Prostate gland (tissue), 2 donors: ENCODE results near the gene ZNF700. TPM values are rescaled to one million over a fixed set of nuclear protein-coding genes. Genes with fewer than 3 reads are reported as not detected.
"Not testable (repeated sequence)": the region's sequence is repeated elsewhere in the genome, so short reads cannot be mapped to it uniquely, and the experiment has no call there.

Experiments
- DNase-seq: peaks from one replicate; pipeline ENCODE4 v3.0.0-alpha.2; 2019; ENCODE audit warnings: low spot score
- H3K27ac ChIP-seq, 2 donors: fragments of 200-600 bp; sonication (generic); 2 replicates each; pipeline ENCODE4 v1.5.1; 2017 to 2019
- H3K27me3 ChIP-seq: fragments of 200-600 bp; sonication (generic); replicated peaks from 2 replicates; pipeline ENCODE4 v1.5.1; 2019; ENCODE audit not compliant: insufficient read depth
- H3K36me3 ChIP-seq, 2 donors: fragments of 200-600 bp; sonication (generic); 1 replicate in 1 of 2; 2 replicates in 1 of 2; pipeline versions ENCODE4 v1.5.1 to v1.8.1; 2017 to 2019
- H3K4me1 ChIP-seq: fragments of 200-600 bp; sonication (generic); replicated peaks from 2 replicates; pipeline ENCODE4 v1.5.1; 2019
- H3K4me3 ChIP-seq, 2 donors: fragments of 200-600 bp; sonication (generic); 2 replicates each; pipeline ENCODE4 v1.5.1; 2017 to 2019
- H3K9me3 ChIP-seq: fragments of 200-600 bp; sonication (generic); 2 replicates; pipeline ENCODE4 v1.5.1; 2017
- CTCF ChIP-seq, 4 experiments: fragments of 200-600 bp in 2 of 4; fragments of 450-650 bp in 2 of 4; sonication (generic) in 2 of 4; IDR thresholded peaks; 1 replicate in 3 of 4; 2 replicates in 1 of 4; pipeline ENCODE4 v1.5.1; 2016 to 2019; ENCODE audit warnings: antibody characterized with exemption in 4 of 4, mild to moderate bottlenecking in 2 of 4, moderate library complexity in 2 of 4
- POLR2A ChIP-seq: fragments of 450-650 bp; IDR thresholded peaks from one replicate; pipeline ENCODE4 v1.6.1; 2016; ENCODE audit warnings: antibody characterized with exemption, mild to moderate bottlenecking
- POLR2AphosphoS5 ChIP-seq: sonication (generic); formaldehyde crosslinking; IDR thresholded peaks from one replicate; pipeline ENCODE4 v1.6.1; 2017; ENCODE audit warnings: antibody characterized with exemption
- WGBS: methylation state at CpG from one replicate; pipeline ENCODE4 v1.1.5; 2018; 5-methylcytosine and 5-hydroxymethylcytosine counted together
- intact Hi-C: fragments of 100-400 bp; cut with DNase I; formaldehyde crosslinking; loops from one replicate; pipeline ENCODE4 v1.14.2; 2022
- total RNA-seq, 2 donors: library from RNA; depleted of rRNA; stranded (reverse); fragments of >200 nt; gene quantifications; one replicate each; pipeline ENCODE4 v1.1.0, GENCODE V29; 2016

The ZNF700 gene
- total RNA-seq, result 10 to 100 TPM; 16.8 to 18.0 TPM

DNA sequence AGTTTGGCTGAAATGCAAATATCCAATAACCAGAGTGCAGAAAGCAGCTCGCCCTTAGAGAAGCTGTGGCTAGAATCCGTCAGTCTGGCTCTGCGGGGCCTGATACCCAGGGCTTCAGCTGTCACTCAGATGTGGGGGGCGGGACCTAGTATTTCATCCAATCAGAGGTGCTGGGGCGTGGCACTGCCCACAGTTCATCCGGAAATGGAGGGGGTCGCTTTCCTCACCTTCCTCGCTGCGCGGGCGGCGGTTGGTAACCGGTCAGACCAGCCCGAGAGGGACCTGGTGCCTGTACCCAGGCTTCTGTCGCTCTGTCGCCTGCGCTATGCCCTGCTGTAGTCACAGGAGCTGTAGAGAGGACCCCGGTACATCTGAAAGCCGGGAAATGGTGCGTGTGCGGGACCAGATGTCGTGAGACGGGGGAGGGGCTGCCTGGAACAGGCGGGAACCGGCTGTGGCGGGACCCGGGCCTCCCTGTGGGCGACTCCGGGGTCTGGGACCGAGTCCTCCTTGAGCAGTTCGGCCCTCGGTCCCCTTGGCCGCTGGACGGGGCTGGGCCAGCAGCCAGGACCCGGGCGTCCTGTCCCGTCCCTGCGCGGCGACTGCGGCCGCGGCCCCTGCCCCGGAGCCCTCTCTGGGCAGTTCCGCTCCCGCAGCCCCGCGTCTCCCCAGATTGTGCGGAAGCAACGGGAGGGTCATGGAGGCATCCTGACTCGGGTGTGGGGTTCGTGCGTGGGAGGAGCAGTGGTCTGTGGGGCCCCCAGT, at the start of gene ZNF700:
Gene ZNF700, plus strand, starts transcription at position 222 of the 765 bp plus-strand sequence. Its CDS starts 104 bp downstream, at position 326.
- under 1% methylated on average over 52 of the region's 53 CpGs for WGBS
- TF ChIP-seq POLR2AphosphoS5 (peak; percentile 90), POLR2A (peak; percentile 87), CTCF (IDR thresholded peaks at IDR 0.05) (peak in 1 of 4 experiments; percentile 15)
- Histone ChIP-seq H3K27ac (peak within 1 kb of the TSS; percentile 97 to 98), H3K36me3 (no peaks in the 10 kb centered on the region), H3K9me3 (no peaks in the 10 kb centered on the region), H3K27me3 (no peaks in the 10 kb centered on the region), H3K4me1 (no peaks in the 10 kb centered on the region), H3K4me3 (peak within 1 kb of the TSS; percentile 79 to 98)
- DNase-seq, result peak; percentile 98
- intact Hi-C loops, result loop anchor here (1.0 kb wide), 1 partner anchor 40 kb away; the partner anchor contains the start of gene ZNF763

DNA sequence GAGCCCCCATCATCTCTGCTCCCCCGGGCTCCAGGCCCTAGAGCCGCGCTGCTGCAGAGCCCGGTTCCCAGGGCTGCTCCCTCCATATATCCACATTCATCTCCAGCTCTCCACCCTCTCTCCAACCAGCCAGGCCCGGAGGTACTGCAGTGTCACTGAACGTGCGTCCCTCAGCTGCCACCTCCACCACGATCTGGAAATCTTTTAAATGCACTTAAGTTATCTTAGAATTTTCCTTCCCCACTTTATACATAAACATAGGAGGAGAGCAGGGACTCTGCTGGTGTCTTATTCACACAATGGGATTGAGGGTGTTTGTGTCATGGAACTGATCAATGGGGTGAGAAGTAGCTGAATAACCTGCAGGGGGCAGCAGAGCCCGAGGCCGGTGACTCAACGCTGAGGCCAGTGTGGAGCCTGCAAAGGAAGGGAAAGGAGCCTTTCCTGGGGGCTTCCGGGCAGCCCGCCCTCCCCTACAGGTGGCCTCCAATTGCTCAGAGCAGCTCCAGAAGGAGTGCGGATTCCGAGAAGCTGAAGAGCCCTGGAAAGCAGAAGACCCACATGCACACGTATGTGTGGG, 45.1 kb upstream of the ZNF700 start:
- intact Hi-C loops, result loop anchor here (2.0 to 10.0 kb wide), 3 partner anchors 107 to 263 kb away; partner anchors contain the start of genes ZNF20 and ZNF844
- not testable (repeated sequence) for H3K4me3 ChIP-seq, H3K27ac ChIP-seq, DNase-seq, H3K9me3 ChIP-seq, H3K4me1 ChIP-seq, H3K27me3 ChIP-seq, H3K36me3 ChIP-seq
- WGBS, result 83% methylated on average over 16 of the region's 16 CpGs

- DNase-seq, result no peak
- 91% methylated on average over 12 of the region's 12 CpGs for WGBS
- no peaks in the 10 kb centered on the region for H3K9me3 ChIP-seq
- no peaks in the 10 kb centered on the region for H3K36me3 ChIP-seq
- no peak overlapping the region for H3K27ac ChIP-seq
- H3K27me3 ChIP-seq, result no peaks in the 10 kb centered on the region
- TF ChIP-seq POLR2AphosphoS5 (no peak), CTCF (IDR thresholded peaks at IDR 0.05) (no peak)
- H3K4me3 ChIP-seq, result no peak overlapping the region
- H3K4me1 ChIP-seq, result no peaks in the 10 kb centered on the region
- intact Hi-C loops, result loop anchor here (2.0 to 10.0 kb wide), 3 partner anchors 106 to 262 kb away; partner anchors contain the start of genes ZNF20 and ZNF844
These were observed 44.3 kb upstream of the ZNF700 start for GRCh38 chr19:11880598-11880997.

DNA sequence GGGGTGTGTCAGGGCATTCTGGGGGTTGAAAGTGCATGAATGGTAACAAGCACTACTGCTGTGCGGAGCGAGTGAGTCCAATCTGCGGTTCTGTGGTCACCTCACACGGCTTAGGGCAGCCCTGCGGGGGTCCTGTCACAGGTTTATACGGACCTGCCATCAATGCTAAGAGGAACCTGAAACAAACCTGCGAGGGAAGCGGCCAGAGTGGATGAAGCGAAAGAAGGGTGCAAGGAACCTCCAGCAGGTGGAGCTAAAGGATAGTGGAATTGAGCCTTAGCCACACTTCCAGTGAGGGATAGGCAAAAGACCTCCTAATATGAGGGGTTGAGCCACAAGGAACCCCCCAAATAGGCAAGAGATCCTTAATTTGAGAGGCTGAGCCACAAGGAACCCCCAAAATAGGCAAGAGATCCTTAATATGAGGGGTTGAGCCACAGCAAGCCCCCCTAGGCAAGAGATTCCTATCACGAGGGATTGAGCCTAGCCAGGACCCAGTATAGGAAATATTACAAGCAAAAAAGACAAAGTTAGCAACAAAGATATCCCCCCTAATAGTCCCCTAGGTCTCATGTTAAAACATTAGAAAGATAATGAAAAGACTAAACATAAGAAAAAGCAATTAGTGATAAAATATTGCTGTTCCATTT, 43.6 kb upstream of the ZNF700 start:
- intact Hi-C loops, result loop anchor here (2.0 to 10.0 kb wide), 3 partner anchors 106 to 261 kb away; partner anchors contain the start of genes ZNF20 and ZNF844
- peak; percentile 49 for DNase-seq
- Histone ChIP-seq H3K4me3 (no peak overlapping the region), H3K27me3 (no peaks in the 10 kb centered on the region), H3K36me3 (no peaks in the 10 kb centered on the region), H3K9me3 (no peaks in the 10 kb centered on the region), H3K27ac (no peak overlapping the region), H3K4me1 (no peaks in the 10 kb centered on the region)
- TF ChIP-seq POLR2A (no peak), CTCF (IDR thresholded peaks at IDR 0.05) (peak in 3 of 4 experiments; percentile 59 to 73 (median 63)), POLR2AphosphoS5 (peak; percentile 60)
- 19% methylated on average over 10 of the region's 10 CpGs for WGBS

- H3K4me3 ChIP-seq, result no peak overlapping the region
- 61% methylated on average over 2 of the region's 2 CpGs for WGBS
- intact Hi-C loops, result loop anchor here (5.0 to 10.0 kb wide), 2 partner anchors 182 to 260 kb away; partner anchors contain the start of genes ZNF20 and ZNF844
- H3K27me3 ChIP-seq, result no peaks in the 10 kb centered on the region
- H3K4me1 ChIP-seq, result no peaks in the 10 kb centered on the region
- DNase-seq, result no peak
- H3K9me3 ChIP-seq, result no peaks in the 10 kb centered on the region
- H3K27ac ChIP-seq, result no peak overlapping the region
- TF ChIP-seq POLR2AphosphoS5 (no peak), CTCF (IDR thresholded peaks at IDR 0.05) (no peak), POLR2A (no peak)
- H3K36me3 ChIP-seq, result no peaks in the 10 kb centered on the region
These were observed 42.3 kb upstream of the ZNF700 start for GRCh38 chr19:11882606-11883005.
